ENCODE results near the gene DAAM1.

- TF ChIP-seq, protein P1, sequence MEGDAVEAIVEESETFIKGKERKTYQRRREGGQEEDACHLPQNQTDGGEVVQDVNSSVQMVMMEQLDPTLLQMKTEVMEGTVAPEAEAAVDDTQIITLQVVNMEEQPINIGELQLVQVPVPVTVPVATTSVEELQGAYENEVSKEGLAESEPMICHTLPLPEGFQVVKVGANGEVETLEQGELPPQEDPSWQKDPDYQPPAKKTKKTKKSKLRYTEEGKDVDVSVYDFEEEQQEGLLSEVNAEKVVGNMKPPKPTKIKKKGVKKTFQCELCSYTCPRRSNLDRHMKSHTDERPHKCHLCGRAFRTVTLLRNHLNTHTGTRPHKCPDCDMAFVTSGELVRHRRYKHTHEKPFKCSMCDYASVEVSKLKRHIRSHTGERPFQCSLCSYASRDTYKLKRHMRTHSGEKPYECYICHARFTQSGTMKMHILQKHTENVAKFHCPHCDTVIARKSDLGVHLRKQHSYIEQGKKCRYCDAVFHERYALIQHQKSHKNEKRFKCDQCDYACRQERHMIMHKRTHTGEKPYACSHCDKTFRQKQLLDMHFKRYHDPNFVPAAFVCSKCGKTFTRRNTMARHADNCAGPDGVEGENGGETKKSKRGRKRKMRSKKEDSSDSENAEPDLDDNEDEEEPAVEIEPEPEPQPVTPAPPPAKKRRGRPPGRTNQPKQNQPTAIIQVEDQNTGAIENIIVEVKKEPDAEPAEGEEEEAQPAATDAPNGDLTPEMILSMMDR (IDR thresholded peaks at IDR 0.05; ENCODE audit: insufficient read depth, low read depth, low read length) = no peak
- TF ChIP-seq EZH2 (IDR thresholded peaks at IDR 0.05; ENCODE audit: insufficient read depth, low read length) = no peak
These were observed 80.4 kb downstream of the DAAM1 start for GRCh38 chr14:59268858-59269257.

Measured in astrocyte (in vitro differentiated cells and primary cell).